SU-DHL-6 (cell line): ENCODE measurements around the gene AQP2.

Experiments
- H2AFZ ChIP-seq: fragments of 200-600 bp; sonication (generic); 2 replicates; pipeline ENCODE4 v1.6.1; 2014; ENCODE audit warnings: low read depth, mild to moderate bottlenecking, moderate library complexity, mixed read lengths, antibody characterized with exemption, low read length; ENCODE audit not compliant: severe bottlenecking
- H3F3A ChIP-seq: fragments of 200-600 bp; shearing (Covaris generic); 2 replicates; pipeline ENCODE4 v1.6.0; 2016; ENCODE audit warnings: antibody characterized with exemption, mild to moderate bottlenecking; ENCODE audit not compliant: insufficient read depth
- H3K27ac ChIP-seq: fragments of 200-600 bp; sonication (generic); 2 replicates; pipeline ENCODE4 v1.5.1; 2016; ENCODE audit warnings: low read depth, mild to moderate bottlenecking, low read length, moderate library complexity, mixed read lengths
- H3K27me3 ChIP-seq: fragments of 200-600 bp; sonication (generic), shearing (Covaris generic); 2 replicates; pipeline ENCODE4 v1.6.0; 2014; ENCODE audit warnings: mild to moderate bottlenecking, low read length
- H3K36me3 ChIP-seq: fragments of 200-600 bp; sonication (generic); 2 replicates; pipeline ENCODE4 v1.6.1; 2014; ENCODE audit warnings: mild to moderate bottlenecking, low read length, mixed read lengths
- H3K4me2 ChIP-seq: fragments of 300-600, 200-600 bp; shearing (Covaris generic), sonication (generic); 2 replicates; pipeline ENCODE4 v1.6.0; 2014; ENCODE audit warnings: low read length, low read depth, mild to moderate bottlenecking; ENCODE audit not compliant: poor library complexity, severe bottlenecking
- H3K4me3 ChIP-seq: fragments of 200-600 bp; sonication (generic); 2 replicates; pipeline ENCODE4 v1.5.1; 2014; ENCODE audit warnings: antibody characterized with exemption, low read length, mild to moderate bottlenecking, mixed read lengths; ENCODE audit not compliant: insufficient read depth, poor library complexity, severe bottlenecking
- H3K79me2 ChIP-seq: fragments of 200-600 bp; sonication (generic); 2 replicates; pipeline ENCODE4 v1.6.1; 2014; ENCODE audit warnings: mild to moderate bottlenecking, low read length, moderate library complexity; ENCODE audit not compliant: insufficient read depth
- H3K9ac ChIP-seq: fragments of 200-600 bp; sonication (generic); 2 replicates; pipeline ENCODE4 v1.7.0; 2014; ENCODE audit warnings: mild to moderate bottlenecking, low read length
- H3K9me2 ChIP-seq: fragments of 200-600 bp; sonication (generic); replicated peaks from 2 replicates; pipeline ENCODE4 v1.6.1; 2014; ENCODE audit warnings: low read length; ENCODE audit not compliant: insufficient read depth
- H3K9me3 ChIP-seq: fragments of 200-600 bp; sonication (generic); 2 replicates; pipeline ENCODE4 v1.6.1; 2014; ENCODE audit warnings: low read length, mixed read lengths; ENCODE audit not compliant: insufficient read depth
- H4K20me1 ChIP-seq: fragments of 200-600 bp; sonication (generic); 2 replicates; pipeline ENCODE4 v1.6.1; 2014; ENCODE audit warnings: low read depth, mild to moderate bottlenecking, antibody characterized with exemption, low read length, moderate library complexity, mixed read lengths
- CTCF ChIP-seq: fragments of 200-600 bp; sonication (generic); IDR thresholded peaks from one replicate; pipeline ENCODE4 v1.5.1; 2017; ENCODE audit warnings: antibody characterized with exemption, mild to moderate bottlenecking, low read length, moderate library complexity; ENCODE audit not compliant: insufficient read depth, poor library complexity, severe bottlenecking
- EZH2phosphoT487 ChIP-seq: fragments of 200-600 bp; sonication (generic), shearing (Covaris generic); conservative IDR thresholded peaks from 2 replicates; pipeline ENCODE4 v1.6.1; 2018; ENCODE audit warnings: mild to moderate bottlenecking, antibody characterized with exemption, low read length, moderate library complexity, mixed read lengths

Gene AQP2

GRCh38 chr12:49965836-49966235 lies 15.3 kb downstream of the AQP2 start:
- no peak for TF ChIP-seq CTCF
- TF ChIP-seq EZH2phosphoT487: no peak
- Histone ChIP-seq H3K4me2 (no peak overlapping the region), H2AFZ (no peak overlapping the region), H3K9ac (no peak overlapping the region), H3F3A (no peaks in the 10 kb centered on the region), H3K9me3 (no peaks in the 10 kb centered on the region), H3K79me2 (no peaks in the 10 kb centered on the region), H3K36me3 (no peaks in the 10 kb centered on the region), H4K20me1 (no peaks in the 10 kb centered on the region), H3K9me2 (no peaks in the 10 kb centered on the region), H3K4me3 (no peak overlapping the region), H3K27me3 (no peaks in the 10 kb centered on the region), H3K27ac (no peak overlapping the region)

GRCh38 chr12:49966511-49967041 lies 16.0 kb downstream of the AQP2 start:
- Histone ChIP-seq H2AFZ (no peak overlapping the region), H3K27me3 (no peaks in the 10 kb centered on the region)

GRCh38 chr12:49967042-49967776 lies 16.7 kb downstream of the AQP2 start:
- Histone ChIP-seq H3K9ac (peak overlapping the region; percentile 22; the same call in 1 of the 2 replicates), H3K79me2 (no peaks in the 10 kb centered on the region), H3K9me2 (no peaks in the 10 kb centered on the region), H3K4me2 (peak overlapping the region; percentile 52), H2AFZ (peak overlapping the region; percentile 92), H3K9me3 (no peaks in the 10 kb centered on the region), H4K20me1 (no peaks in the 10 kb centered on the region), H3K4me3 (peak overlapping the region; percentile 10), H3F3A (no peaks in the 10 kb centered on the region), H3K27me3 (no peaks in the 10 kb centered on the region), H3K27ac (no peak overlapping the region), H3K36me3 (no peaks in the 10 kb centered on the region)
- TF ChIP-seq EZH2phosphoT487: no peak
- TF ChIP-seq CTCF: peak; percentile 87

More at GRCh38 chr12:49966511-49967041, 16.0 kb downstream of the AQP2 start:
- no peaks in the 10 kb centered on the region for H3K36me3 ChIP-seq
- no peaks in the 10 kb centered on the region for H4K20me1 ChIP-seq
- H3K9me2 ChIP-seq: no peaks in the 10 kb centered on the region
- H3K9me3 ChIP-seq: no peaks in the 10 kb centered on the region
- H3K9ac ChIP-seq: no peak overlapping the region
- no peaks in the 10 kb centered on the region for H3F3A ChIP-seq
- no peaks in the 10 kb centered on the region for H3K79me2 ChIP-seq
- TF ChIP-seq CTCF (no peak), EZH2phosphoT487 (no peak)
- H3K4me2 ChIP-seq: no peak overlapping the region
- H3K27ac ChIP-seq: no peak overlapping the region
- no peak overlapping the region for H3K4me3 ChIP-seq
